Neural crest cell (in vitro differentiated cells): ENCODE results near the gene SORCS1. TPM values are rescaled to one million over a fixed set of nuclear protein-coding genes. Genes with fewer than 3 reads are reported as not detected.
A peak's percentile ranks its signal among the peaks of the same experiment; 100 is the strongest.

Experiments
- DNase-seq: peaks from one replicate; pipeline ENCODE4 v3.0.0; 2021; ENCODE audit warnings: low read depth, mixed read lengths, low spot score
- H3K27ac Mint-ChIP-seq: one replicate; pipeline ENCODE4 v1.8.0; 2021; ENCODE audit warnings: mild to moderate bottlenecking, mixed read lengths; ENCODE audit not compliant: unreplicated experiment
- H3K27me3 Mint-ChIP-seq: 2 replicates; pipeline ENCODE4 v1.8.0; 2021; ENCODE audit warnings: low read depth, mild to moderate bottlenecking, mixed read lengths
- H3K36me3 Mint-ChIP-seq: 2 replicates; pipeline ENCODE4 v1.8.0; 2021; ENCODE audit warnings: low read depth, mild to moderate bottlenecking, mixed read lengths
- H3K4me1 Mint-ChIP-seq: 2 replicates; pipeline ENCODE4 v1.8.0; 2021; ENCODE audit warnings: mixed read lengths
- H3K4me3 Mint-ChIP-seq: one replicate; pipeline ENCODE4 v1.8.0; 2021; ENCODE audit warnings: mild to moderate bottlenecking, mixed read lengths
- H3K9me3 Mint-ChIP-seq: 2 replicates; pipeline ENCODE4 v1.8.0; 2021; ENCODE audit warnings: mixed read lengths
- total RNA-seq: library from RNA; stranded (reverse); gene quantifications from 2 replicates; pipeline ENCODE4 v1.2.1, GENCODE V29; 2021
- TF ChIP-seq, protein P1 (sequence below): fragments of 200-600 bp; sonication (generic); conservative IDR thresholded peaks from 2 replicates; pipeline ENCODE4 v1.5.0; 2021; ENCODE audit warnings: antibody characterized with exemption, mild to moderate bottlenecking

Gene SORCS1
- total RNA-seq, 1 donor from 2014 or later, result 8.2 TPM

DNA sequence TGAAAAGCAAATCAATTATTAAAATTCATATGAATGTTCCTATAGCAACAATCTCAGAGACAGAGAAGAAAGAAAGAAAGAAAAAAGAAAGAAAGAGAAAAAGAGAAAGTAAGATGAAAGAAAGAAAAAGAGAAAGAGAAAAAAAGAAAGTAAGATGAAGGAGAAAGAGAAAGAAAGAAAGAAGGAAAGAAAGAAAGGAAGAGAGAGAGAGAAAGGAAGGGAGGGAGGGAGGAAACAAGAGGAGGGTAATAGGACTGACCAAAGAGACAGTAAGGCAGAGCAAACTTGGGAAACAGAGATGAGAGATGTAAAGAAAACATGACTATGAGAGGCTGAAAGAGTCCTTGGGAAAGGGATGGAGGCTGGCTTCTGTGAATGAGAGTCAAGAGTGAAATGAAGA is 458.4 kb downstream of the SORCS1 start:
- peaks cover 3% of the 10 kb centered on the region for H3K4me1 Mint-ChIP-seq

DNA sequence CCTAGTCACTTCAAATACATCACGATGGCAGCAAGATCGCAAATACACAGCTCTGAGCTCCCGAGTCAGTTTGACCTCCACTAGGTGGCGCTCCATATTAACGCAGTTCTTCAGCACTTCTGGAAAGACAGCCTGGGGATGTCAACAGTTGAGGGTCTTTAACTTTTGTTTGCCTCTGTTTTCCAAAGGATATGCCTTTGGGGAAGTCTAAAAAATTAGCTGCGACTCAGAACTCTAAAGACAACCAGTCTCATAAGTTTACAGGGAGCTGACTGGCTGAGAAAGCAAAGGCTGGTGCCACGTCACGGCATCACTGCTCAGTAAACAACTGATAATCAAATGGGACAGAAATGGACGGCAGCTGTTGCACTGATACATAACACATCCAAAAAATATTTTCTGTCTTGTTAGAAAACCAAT is 458.8 kb downstream of the SORCS1 start:
- H3K4me3 Mint-ChIP-seq, result no peak overlapping the region
- no peaks in the 10 kb centered on the region for H3K9me3 Mint-ChIP-seq
- no peaks in the 10 kb centered on the region for H3K36me3 Mint-ChIP-seq
- DNase-seq, result peak; percentile 81
- H3K27ac Mint-ChIP-seq, result no peak overlapping the region
- peaks cover 3% of the 10 kb centered on the region for H3K4me1 Mint-ChIP-seq
- TF ChIP-seq, protein P1, sequence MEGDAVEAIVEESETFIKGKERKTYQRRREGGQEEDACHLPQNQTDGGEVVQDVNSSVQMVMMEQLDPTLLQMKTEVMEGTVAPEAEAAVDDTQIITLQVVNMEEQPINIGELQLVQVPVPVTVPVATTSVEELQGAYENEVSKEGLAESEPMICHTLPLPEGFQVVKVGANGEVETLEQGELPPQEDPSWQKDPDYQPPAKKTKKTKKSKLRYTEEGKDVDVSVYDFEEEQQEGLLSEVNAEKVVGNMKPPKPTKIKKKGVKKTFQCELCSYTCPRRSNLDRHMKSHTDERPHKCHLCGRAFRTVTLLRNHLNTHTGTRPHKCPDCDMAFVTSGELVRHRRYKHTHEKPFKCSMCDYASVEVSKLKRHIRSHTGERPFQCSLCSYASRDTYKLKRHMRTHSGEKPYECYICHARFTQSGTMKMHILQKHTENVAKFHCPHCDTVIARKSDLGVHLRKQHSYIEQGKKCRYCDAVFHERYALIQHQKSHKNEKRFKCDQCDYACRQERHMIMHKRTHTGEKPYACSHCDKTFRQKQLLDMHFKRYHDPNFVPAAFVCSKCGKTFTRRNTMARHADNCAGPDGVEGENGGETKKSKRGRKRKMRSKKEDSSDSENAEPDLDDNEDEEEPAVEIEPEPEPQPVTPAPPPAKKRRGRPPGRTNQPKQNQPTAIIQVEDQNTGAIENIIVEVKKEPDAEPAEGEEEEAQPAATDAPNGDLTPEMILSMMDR, result peak; percentile 95
- H3K27me3 Mint-ChIP-seq, result no peaks in the 10 kb centered on the region

More for the DNA sequence above, 458.4 kb downstream of the SORCS1 start:
- TF ChIP-seq, protein P1, result no peak
- H3K9me3 Mint-ChIP-seq, result no peaks in the 10 kb centered on the region
- no peaks in the 10 kb centered on the region for H3K36me3 Mint-ChIP-seq
- no peaks in the 10 kb centered on the region for H3K27me3 Mint-ChIP-seq
- no peak overlapping the region for H3K27ac Mint-ChIP-seq
- no peak for DNase-seq
- no peak overlapping the region for H3K4me3 Mint-ChIP-seq

DNA sequence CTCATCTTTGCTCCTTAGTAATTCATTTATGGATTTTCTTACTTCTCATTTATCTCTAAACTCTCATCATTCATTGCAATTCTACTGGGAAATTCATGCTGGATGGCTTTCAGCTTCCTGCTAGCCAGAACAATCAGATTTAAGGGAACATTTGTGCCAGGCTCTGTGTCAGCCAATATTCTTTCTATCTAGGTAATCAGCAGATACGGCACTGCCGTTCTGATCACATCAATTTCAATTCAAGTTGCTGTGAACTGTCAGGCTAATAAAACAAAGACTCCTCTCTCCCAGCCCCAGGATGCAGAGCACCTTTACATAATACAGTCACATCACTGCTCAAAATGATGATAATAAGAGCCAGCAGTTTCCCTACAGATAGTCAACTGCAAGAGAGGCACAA is 468.3 kb downstream of the SORCS1 start:
- Mint-ChIP-seq H3K27me3 (no peaks in the 10 kb centered on the region), H3K4me1 (no peaks in the 10 kb centered on the region), H3K9me3 (no peaks in the 10 kb centered on the region), H3K27ac (no peak overlapping the region), H3K4me3 (no peak overlapping the region), H3K36me3 (no peaks in the 10 kb centered on the region)
- DNase-seq, result no peak
- TF ChIP-seq, protein P1, result no peak

DNA sequence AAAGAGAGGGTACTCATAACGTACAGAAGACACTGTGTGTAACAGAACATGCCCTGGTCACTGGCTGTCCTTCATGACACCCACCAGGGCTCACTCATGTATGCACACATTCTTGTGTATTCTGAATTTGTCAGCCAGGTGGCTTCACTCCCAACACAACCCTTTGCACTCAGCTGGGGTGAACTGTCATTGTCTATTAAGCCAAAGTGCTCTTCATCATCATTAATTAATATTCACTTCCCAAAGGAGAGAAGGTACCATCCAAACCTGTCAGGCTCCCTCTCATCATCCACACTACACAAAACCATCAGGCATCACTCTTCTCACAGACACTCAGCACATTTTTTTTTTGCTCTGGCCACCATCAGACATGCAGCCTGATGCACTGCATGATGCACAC is 469.8 kb downstream of the SORCS1 start:
- Mint-ChIP-seq H3K9me3 (no peaks in the 10 kb centered on the region), H3K27me3 (no peaks in the 10 kb centered on the region)

DNA sequence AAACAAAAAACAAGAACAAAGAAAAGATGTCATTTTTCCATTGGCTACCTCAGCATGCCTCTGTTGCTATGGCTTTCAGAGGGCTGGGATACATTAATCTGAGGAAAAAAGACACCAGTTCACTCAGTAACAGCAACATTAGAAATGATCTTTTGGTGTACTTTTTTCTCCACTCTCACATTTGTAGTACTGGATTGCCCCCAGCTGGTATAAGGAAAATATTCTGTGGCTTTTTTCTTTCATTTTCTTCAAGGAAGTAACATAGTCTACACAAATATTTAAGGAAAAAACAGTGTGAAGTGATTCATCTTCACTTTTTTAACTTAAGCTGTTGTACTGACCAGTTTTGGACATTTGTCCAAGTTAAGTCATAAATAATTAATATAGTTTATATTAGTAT is 482.3 kb downstream of the SORCS1 start:
- Mint-ChIP-seq H3K27me3 (no peaks in the 10 kb centered on the region), H3K4me1 (no peaks in the 10 kb centered on the region), H3K9me3 (no peaks in the 10 kb centered on the region), H3K27ac (no peak overlapping the region), H3K4me3 (no peak overlapping the region), H3K36me3 (peaks cover 1% of the 10 kb centered on the region)
- TF ChIP-seq, protein P1, result no peak
- DNase-seq, result no peak

More for the DNA sequence above, 469.8 kb downstream of the SORCS1 start:
- no peak for DNase-seq
- no peak overlapping the region for H3K4me3 Mint-ChIP-seq
- no peak overlapping the region for H3K27ac Mint-ChIP-seq
- TF ChIP-seq, protein P1, result no peak
- no peaks in the 10 kb centered on the region for H3K4me1 Mint-ChIP-seq
- H3K36me3 Mint-ChIP-seq, result no peaks in the 10 kb centered on the region

DNA sequence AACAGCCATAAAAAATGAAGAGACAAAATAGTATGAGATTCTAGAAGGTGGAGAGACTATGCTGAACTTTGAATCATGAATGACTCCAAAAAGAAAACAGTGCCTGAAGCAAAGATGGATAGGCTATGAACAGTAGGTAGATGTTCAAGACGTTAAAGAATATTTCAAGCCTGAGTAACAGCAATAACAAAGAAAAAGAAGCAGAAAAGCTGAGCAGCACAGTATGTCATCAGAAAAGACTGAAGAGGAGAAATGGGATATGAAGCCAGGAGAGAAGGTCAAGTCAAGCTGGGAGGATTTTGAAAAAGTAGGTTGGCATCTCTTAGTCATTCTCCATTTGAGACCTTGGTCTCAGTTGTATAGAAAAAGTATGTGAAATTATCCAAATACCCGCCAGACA is 484.4 kb downstream of the SORCS1 start:
- H3K9me3 Mint-ChIP-seq, result no peaks in the 10 kb centered on the region
- no peaks in the 10 kb centered on the region for H3K4me1 Mint-ChIP-seq
- no peak overlapping the region for H3K27ac Mint-ChIP-seq
- TF ChIP-seq, protein P1, result no peak
- no peak for DNase-seq
- H3K36me3 Mint-ChIP-seq, result peaks cover 12% of the 10 kb centered on the region
- no peaks in the 10 kb centered on the region for H3K27me3 Mint-ChIP-seq
- no peak overlapping the region for H3K4me3 Mint-ChIP-seq
